Peyer's patch (tissue), 4 donors: ENCODE measurements around the gene KRTAP13-4.

Experiments
- CTCF ChIP-seq, 6 experiments: fragments of 450-650 bp in 4 of 6; fragments of 200-600 bp in 2 of 6; sonication (generic) in 1 of 6; IDR thresholded peaks; one replicate each; pipeline ENCODE4 v1.5.1; 2017 to 2019; ENCODE audit warnings: antibody characterized with exemption in 6 of 6, mild to moderate bottlenecking in 3 of 6, moderate library complexity in 1 of 6
- POLR2A ChIP-seq, 2 donors: fragments of 450-650 bp; IDR thresholded peaks; one replicate each; pipeline ENCODE4 v1.5.1; 2017; ENCODE audit warnings: antibody characterized with exemption in 2 of 2, mild to moderate bottlenecking in 2 of 2, moderate library complexity in 2 of 2

- TF ChIP-seq CTCF (IDR thresholded peaks at IDR 0.05): no peak
- TF ChIP-seq POLR2A (IDR thresholded peaks at IDR 0.05): no peak
These were observed at the start of gene KRTAP13-4 for GRCh38 chr21:30430170-30430655.
